ENCODE measurements around the gene SARDH.

DNA sequence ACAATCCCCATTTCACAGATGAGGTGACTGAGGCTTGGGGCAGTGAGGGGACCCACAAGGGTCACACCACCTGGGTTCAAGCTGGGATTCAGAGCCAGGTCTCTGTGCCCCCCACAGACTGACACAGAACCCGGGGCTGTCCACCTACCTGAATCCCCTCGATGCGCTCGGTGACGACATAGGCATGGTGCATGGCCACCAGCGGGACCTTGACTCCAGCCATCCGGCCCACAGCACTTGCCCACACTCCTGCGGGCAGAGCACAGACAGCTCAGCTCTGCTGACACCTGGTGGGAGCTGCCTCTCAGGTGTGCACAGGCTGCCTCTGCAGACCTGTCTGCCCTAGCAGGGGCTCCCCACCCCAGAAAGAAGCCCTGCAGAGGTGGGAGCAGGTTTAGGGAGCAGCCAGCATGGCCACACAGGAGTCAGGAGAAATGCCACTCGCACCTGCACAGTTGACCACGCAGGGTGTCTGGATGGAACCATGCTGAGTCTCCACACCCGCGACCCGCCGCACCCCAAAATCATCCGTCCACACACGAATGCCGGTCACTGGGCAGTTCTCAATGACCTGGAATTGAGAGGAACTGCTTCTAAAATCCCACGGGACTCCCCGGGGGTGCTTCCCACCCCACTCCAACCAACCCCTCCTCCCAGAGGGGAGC, 8.4 kb downstream of the SARDH start:
- TF ChIP-seq, protein P1, sequence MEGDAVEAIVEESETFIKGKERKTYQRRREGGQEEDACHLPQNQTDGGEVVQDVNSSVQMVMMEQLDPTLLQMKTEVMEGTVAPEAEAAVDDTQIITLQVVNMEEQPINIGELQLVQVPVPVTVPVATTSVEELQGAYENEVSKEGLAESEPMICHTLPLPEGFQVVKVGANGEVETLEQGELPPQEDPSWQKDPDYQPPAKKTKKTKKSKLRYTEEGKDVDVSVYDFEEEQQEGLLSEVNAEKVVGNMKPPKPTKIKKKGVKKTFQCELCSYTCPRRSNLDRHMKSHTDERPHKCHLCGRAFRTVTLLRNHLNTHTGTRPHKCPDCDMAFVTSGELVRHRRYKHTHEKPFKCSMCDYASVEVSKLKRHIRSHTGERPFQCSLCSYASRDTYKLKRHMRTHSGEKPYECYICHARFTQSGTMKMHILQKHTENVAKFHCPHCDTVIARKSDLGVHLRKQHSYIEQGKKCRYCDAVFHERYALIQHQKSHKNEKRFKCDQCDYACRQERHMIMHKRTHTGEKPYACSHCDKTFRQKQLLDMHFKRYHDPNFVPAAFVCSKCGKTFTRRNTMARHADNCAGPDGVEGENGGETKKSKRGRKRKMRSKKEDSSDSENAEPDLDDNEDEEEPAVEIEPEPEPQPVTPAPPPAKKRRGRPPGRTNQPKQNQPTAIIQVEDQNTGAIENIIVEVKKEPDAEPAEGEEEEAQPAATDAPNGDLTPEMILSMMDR (IDR thresholded peaks at IDR 0.05), result no peak
- TF ChIP-seq EZH2 (IDR thresholded peaks at IDR 0.05; ENCODE audit: borderline replicate concordance, insufficient read depth, low read depth, low read length, poor library complexity, severe bottlenecking), result no peak
